Liver (tissue), 3 donors: Measurements from ENCODE around the gene PITRM1.

Experiments
- CTCF ChIP-seq: fragments of 150-350 bp; IDR thresholded peaks from 2 replicates; pipeline ENCODE4 v1.5.1; 2017; ENCODE audit warnings: improper control_type of control experiment, low read depth, low read length; ENCODE audit not compliant: missing input control
- EGR1 ChIP-seq, 2 donors: IDR thresholded peaks; 2 replicates each; pipeline ENCODE4 v1.6.1; 2016 to 2018; ENCODE audit warnings: antibody characterized with exemption in 2 of 2, low read depth in 2 of 2
- GABPA ChIP-seq, 2 donors: IDR thresholded peaks in 1 of 2; conservative IDR thresholded peaks in 1 of 2; 2 replicates each; pipeline ENCODE4 v1.6.1; 2016; ENCODE audit warnings: antibody characterized with exemption in 2 of 2, mild to moderate bottlenecking in 1 of 2, moderate library complexity in 1 of 2
- RAD21 ChIP-seq, 2 donors: IDR thresholded peaks; 2 replicates each; pipeline ENCODE4 v1.6.1; 2016; ENCODE audit warnings: antibody characterized with exemption in 2 of 2, mild to moderate bottlenecking in 2 of 2
- SP1 ChIP-seq: IDR thresholded peaks from 2 replicates; pipeline ENCODE4 v1.6.1; 2018; ENCODE audit warnings: antibody characterized with exemption, mild to moderate bottlenecking
- YY1 ChIP-seq: IDR thresholded peaks from 2 replicates; pipeline ENCODE4 v1.6.1; 2016; ENCODE audit warnings: antibody characterized with exemption, mild to moderate bottlenecking
- donor health status: healthy.
- donor health status: healthy.

- TF ChIP-seq EGR1 (IDR thresholded peaks at IDR 0.05; ENCODE audit: low read depth in 2 of 2) (no peak), YY1 (no peak), CTCF (no peak), GABPA (IDR thresholded peaks at IDR 0.05 in 1 of 2, conservative IDR thresholded peaks at IDR 0.05 in 1 of 2) (no peak), RAD21 (IDR thresholded peaks at IDR 0.05) (no peak), SP1 (no peak)
Observed at GRCh38 chr10:3203972-3204371, 31.4 kb upstream of the PITRM1 start.
